ENCODE data around the gene SCN3B.
A peak's percentile ranks its signal among the peaks of the same experiment; 100 is the strongest.

The SCN3B gene

GRCh38 chr11:123590296-123590912 is 64.0 kb downstream of the SCN3B start:
- H3K9me3 Mint-ChIP-seq, result no peaks in the 10 kb centered on the region
- no peaks in the 10 kb centered on the region for H3K27me3 Mint-ChIP-seq
- H3K4me1 Mint-ChIP-seq, result no peaks in the 10 kb centered on the region
- ATAC-seq (peak; percentile 22), DNase-seq (no peak)
- H3K4me3 Mint-ChIP-seq, result no peak overlapping the region
- no peak overlapping the region for H3K27ac Mint-ChIP-seq

GRCh38 chr11:123588864-123589262 is 65.6 kb downstream of the SCN3B start:
- H3K27me3 Mint-ChIP-seq, result no peaks in the 10 kb centered on the region
- DNase-seq (no peak), ATAC-seq (no peak)
- no peak overlapping the region for H3K4me3 Mint-ChIP-seq
- H3K9me3 Mint-ChIP-seq, result no peaks in the 10 kb centered on the region
- no peaks in the 10 kb centered on the region for H3K4me1 Mint-ChIP-seq
- H3K27ac Mint-ChIP-seq, result no peak overlapping the region

- ATAC-seq (no peak), DNase-seq (no peak)
- H3K4me3 Mint-ChIP-seq, result no peak overlapping the region
- no peaks in the 10 kb centered on the region for H3K27me3 Mint-ChIP-seq
- H3K4me1 Mint-ChIP-seq, result no peaks in the 10 kb centered on the region
- no peak overlapping the region for H3K27ac Mint-ChIP-seq
- H3K9me3 Mint-ChIP-seq, result no peaks in the 10 kb centered on the region
Observed at GRCh38 chr11:123588117-123588863, 66.1 kb downstream of the SCN3B start.

GRCh38 chr11:123587559-123587958 is 66.9 kb downstream of the SCN3B start:
- H3K27me3 Mint-ChIP-seq, result no peaks in the 10 kb centered on the region
- no peaks in the 10 kb centered on the region for H3K9me3 Mint-ChIP-seq
- no peak overlapping the region for H3K27ac Mint-ChIP-seq
- no peak for ATAC-seq
- DNase-seq, result no peak
- no peak overlapping the region for H3K4me3 Mint-ChIP-seq
- no peaks in the 10 kb centered on the region for H3K4me1 Mint-ChIP-seq

- Mint-ChIP-seq H3K27me3 (no peaks in the 10 kb centered on the region), H3K27ac (no peak overlapping the region), H3K9me3 (no peaks in the 10 kb centered on the region), H3K4me3 (no peak overlapping the region), H3K4me1 (no peaks in the 10 kb centered on the region)
- ATAC-seq (no peak), DNase-seq (no peak)
Observed at GRCh38 chr11:123587044-123587443, 67.4 kb downstream of the SCN3B start.

- H3K27ac Mint-ChIP-seq, result no peak overlapping the region
- H3K27me3 Mint-ChIP-seq, result no peaks in the 10 kb centered on the region
- no peak overlapping the region for H3K4me3 Mint-ChIP-seq
- no peak for ATAC-seq
- no peaks in the 10 kb centered on the region for H3K9me3 Mint-ChIP-seq
- DNase-seq, result no peak
- no peaks in the 10 kb centered on the region for H3K4me1 Mint-ChIP-seq
Observed at GRCh38 chr11:123586568-123586967, 67.9 kb downstream of the SCN3B start.

GRCh38 chr11:123585706-123586105 is 68.7 kb downstream of the SCN3B start:
- Mint-ChIP-seq H3K4me3 (no peak overlapping the region), H3K9me3 (no peaks in the 10 kb centered on the region), H3K27ac (peak overlapping the region in 1 of 2 donors; percentile 54), H3K27me3 (peaks cover 8% of the 10 kb centered on the region), H3K4me1 (peaks cover 6% of the 10 kb centered on the region)
- ATAC-seq (no peak), DNase-seq (no peak)

- no peaks in the 10 kb centered on the region for H3K9me3 Mint-ChIP-seq
- H3K4me1 Mint-ChIP-seq, result peaks cover 11% of the 10 kb centered on the region
- no peak for DNase-seq
- H3K4me3 Mint-ChIP-seq, result no peak overlapping the region
- ATAC-seq, result no peak
- H3K27ac Mint-ChIP-seq, result peak overlapping the region in 1 of 2 donors; percentile 13
- peaks cover 13% of the 10 kb centered on the region for H3K27me3 Mint-ChIP-seq
Observed at GRCh38 chr11:123585206-123585605, 69.2 kb downstream of the SCN3B start.

- Mint-ChIP-seq H3K27me3 (peaks cover 14% of the 10 kb centered on the region), H3K27ac (no peak overlapping the region), H3K4me1 (peaks cover 12% of the 10 kb centered on the region), H3K9me3 (no peaks in the 10 kb centered on the region), H3K4me3 (no peak overlapping the region)
- no peak for DNase-seq
- ATAC-seq, result no peak
Observed at GRCh38 chr11:123584737-123585136, 69.7 kb downstream of the SCN3B start.

- Mint-ChIP-seq H3K27ac (no peak overlapping the region), H3K27me3 (peaks cover 14% of the 10 kb centered on the region), H3K4me3 (no peak overlapping the region), H3K9me3 (no peaks in the 10 kb centered on the region), H3K4me1 (peaks cover 12% of the 10 kb centered on the region)
- no peak for DNase-seq
- ATAC-seq, result no peak
Observed at GRCh38 chr11:123584186-123584585, 70.2 kb downstream of the SCN3B start.

GRCh38 chr11:123582992-123583504 is 71.4 kb downstream of the SCN3B start:
- Mint-ChIP-seq H3K27ac (no peak overlapping the region), H3K9me3 (no peaks in the 10 kb centered on the region), H3K4me1 (peaks cover 12% of the 10 kb centered on the region), H3K4me3 (no peak overlapping the region), H3K27me3 (peaks cover 14% of the 10 kb centered on the region)
- DNase-seq, result no peak
- no peak for ATAC-seq

- Mint-ChIP-seq H3K27me3 (peaks cover 14% of the 10 kb centered on the region), H3K9me3 (no peaks in the 10 kb centered on the region), H3K27ac (no peak overlapping the region), H3K4me1 (peaks cover 18% of the 10 kb centered on the region), H3K4me3 (no peak overlapping the region)
- ATAC-seq, result no peak
- no peak for DNase-seq
Observed at GRCh38 chr11:123581651-123582399, 72.6 kb downstream of the SCN3B start.

GRCh38 chr11:123580557-123581275 is 73.7 kb downstream of the SCN3B start:
- peak; percentile 70 for ATAC-seq
- H3K27ac Mint-ChIP-seq, result no peak overlapping the region
- peaks cover 14% of the 10 kb centered on the region for H3K27me3 Mint-ChIP-seq
- peaks cover 24% of the 10 kb centered on the region for H3K4me1 Mint-ChIP-seq
- peak; percentile 64 to 67 for DNase-seq
- H3K9me3 Mint-ChIP-seq, result no peaks in the 10 kb centered on the region
- H3K4me3 Mint-ChIP-seq, result no peak overlapping the region

- peak; percentile 11 for ATAC-seq
- no peak overlapping the region for H3K4me3 Mint-ChIP-seq
Observed at GRCh38 chr11:123580137-123580536, 74.3 kb downstream of the SCN3B start.

GRCh38 chr11:123579482-123579812 is 75.0 kb downstream of the SCN3B start:
- Mint-ChIP-seq H3K9me3 (no peaks in the 10 kb centered on the region), H3K4me1 (peaks cover 24% of the 10 kb centered on the region), H3K27me3 (peaks cover 14% of the 10 kb centered on the region), H3K4me3 (no peak overlapping the region), H3K27ac (no peak overlapping the region)
- no peak for DNase-seq
- no peak for ATAC-seq

More at GRCh38 chr11:123580137-123580536, 74.3 kb downstream of the SCN3B start:
- Mint-ChIP-seq H3K27ac (no peak overlapping the region), H3K4me1 (peaks cover 24% of the 10 kb centered on the region), H3K9me3 (no peaks in the 10 kb centered on the region), H3K27me3 (peaks cover 14% of the 10 kb centered on the region)
- no peak for DNase-seq

Measured in stimulated activated naive CD8-positive, alpha-beta T cell treated with anti-CD3 and anti-CD28 coated beads, Interleukin-15, amount 100 ng/mL, for 72 hours (primary cell).